Epithelial cell of esophagus (primary cell): ENCODE measurements around the gene ACP2.

ENCODE experiments used
- DNase-seq: peaks from one replicate; pipeline ENCODE4 v3.0.0; 2010; ENCODE audit warnings: low read depth
- H3K4me3 ChIP-seq: 2 replicates; pipeline ENCODE4 v1.5.1; 2011; ENCODE audit warnings: mild to moderate bottlenecking, low read length, control low read depth
- CTCF ChIP-seq: IDR thresholded peaks from 2 replicates; pipeline ENCODE4 v1.5.1; 2011; ENCODE audit warnings: low read depth, mild to moderate bottlenecking, low read length, control low read depth, inconsistent platforms; ENCODE audit not compliant: insufficient read depth; ENCODE audit errors: missing control alignments

The ACP2 gene

GRCh38 chr11:47269002-47269828 lies 20.6 kb upstream of the ACP2 start:
- peak overlapping the region; percentile 67 for H3K4me3 ChIP-seq
- TF ChIP-seq CTCF = peak; percentile 25
- DNase-seq = peak; percentile 87

DNA sequence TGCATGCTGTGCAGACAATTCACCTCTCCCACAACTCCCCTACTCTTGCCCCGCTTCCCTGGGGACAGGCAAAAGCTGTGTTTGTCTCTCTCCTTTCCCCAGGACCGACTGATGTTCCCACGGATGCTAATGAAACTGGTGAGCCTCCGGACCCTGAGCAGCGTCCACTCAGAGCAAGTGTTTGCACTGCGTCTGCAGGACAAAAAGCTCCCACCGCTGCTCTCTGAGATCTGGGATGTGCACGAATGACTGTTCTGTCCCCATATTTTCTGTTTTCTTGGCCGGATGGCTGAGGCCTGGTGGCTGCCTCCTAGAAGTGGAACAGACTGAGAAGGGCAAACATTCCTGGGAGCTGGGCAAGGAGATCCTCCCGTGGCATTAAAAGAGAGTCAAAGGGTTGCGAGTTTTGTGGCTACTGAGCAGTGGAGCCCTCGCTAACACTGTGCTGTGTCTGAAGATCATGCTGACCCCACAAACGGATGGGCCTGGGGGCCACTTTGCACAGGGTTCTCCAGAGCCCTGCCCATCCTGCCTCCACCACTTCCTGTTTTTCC lies 19.9 kb upstream of the ACP2 start:
- H3K4me3 ChIP-seq = peak overlapping the region; percentile 67
- DNase-seq = no peak

GRCh38 chr11:47267876-47268275 lies 19.3 kb upstream of the ACP2 start:
- H3K4me3 ChIP-seq = no peak overlapping the region
- no peak for DNase-seq
- no peak for TF ChIP-seq CTCF

More for the DNA sequence above, 19.9 kb upstream of the ACP2 start:
- TF ChIP-seq CTCF = no peak

DNA sequence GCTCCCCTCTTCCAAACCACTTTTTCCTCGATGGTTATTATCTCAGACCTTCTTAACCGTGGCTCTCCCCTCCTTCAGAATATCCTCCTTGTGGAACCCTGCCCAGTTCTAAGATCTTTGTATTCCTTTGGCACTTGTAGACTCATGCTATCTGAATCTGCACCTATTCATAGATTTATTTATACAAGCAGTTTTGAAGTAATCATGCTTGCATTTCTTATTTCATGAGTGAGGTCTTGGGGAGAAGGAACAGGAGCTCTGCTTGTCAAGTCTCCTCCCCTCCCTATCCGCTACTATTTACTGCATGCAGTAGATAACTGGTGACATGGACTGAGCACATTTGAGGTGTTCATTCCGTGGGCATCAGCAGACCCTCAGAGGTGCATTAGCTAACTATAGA lies 15.9 kb upstream of the ACP2 start:
- no peak for DNase-seq
- H3K4me3 ChIP-seq = no peak overlapping the region
- no peak for TF ChIP-seq CTCF

- no peak for DNase-seq
- H3K4me3 ChIP-seq = no peak overlapping the region
- TF ChIP-seq CTCF = no peak
These were observed 15.5 kb upstream of the ACP2 start for GRCh38 chr11:47264119-47264518.

GRCh38 chr11:47261291-47261800 lies 12.7 kb upstream of the ACP2 start:
- no peak for TF ChIP-seq CTCF
- no peak overlapping the region for H3K4me3 ChIP-seq
- DNase-seq = no peak

- H3K4me3 ChIP-seq = no peak overlapping the region
These were observed 11.8 kb upstream of the ACP2 start for GRCh38 chr11:47260366-47260765.

More at GRCh38 chr11:47260366-47260765, 11.8 kb upstream of the ACP2 start:
- TF ChIP-seq CTCF = no peak
- no peak for DNase-seq
